A673 (cell line): ENCODE results near the gene APOBEC3A. TPM values are rescaled to one million over a fixed set of nuclear protein-coding genes. Genes with fewer than 3 reads are reported as not detected.

Source experiments
- BruUV-seq: library from RNA; stranded (reverse); fragments of 400-500 nt; replicated peaks from 2 replicates; lab custom pipeline; 2021; lab: Mats Ljungman, UMichigan
- CTCF ChIA-PET: fragments of 300-600 bp; sonication (Branson Sonifier 250); formaldehyde crosslinking; loops from one replicate; lab custom pipeline; 2022; ENCODE audit warnings: antibody characterized with exemption; lab: Charles Lee
- POLR2A ChIA-PET: fragments of 300-600 bp; sonication (Branson Sonifier 250); formaldehyde crosslinking; loops from one replicate; lab custom pipeline; 2022; ENCODE audit warnings: antibody characterized with exemption; ENCODE audit not compliant: low non-redundant PET; lab: Charles Lee
- DNase-seq: peaks from one replicate; pipeline ENCODE4 v3.0.0-alpha.2; 2015; ENCODE audit warnings: low spot score
- H3K27ac ChIP-seq: fragments of 200-600 bp; sonication (generic); 2 replicates; pipeline ENCODE4 v1.5.1; 2016; ENCODE audit warnings: mixed run types, low read depth, mild to moderate bottlenecking, mixed read lengths, antibody characterized with exemption, low read length; ENCODE audit not compliant: poor library complexity, severe bottlenecking
- H3K27me3 ChIP-seq: fragments of 200-600 bp; sonication (generic); replicated peaks from 2 replicates; pipeline ENCODE4 v1.6.1; 2017; ENCODE audit warnings: mixed run types, low read depth, mild to moderate bottlenecking, mixed read lengths, antibody characterized with exemption, low read length; ENCODE audit not compliant: insufficient read depth, poor library complexity
- H3K36me3 ChIP-seq: fragments of 200-600 bp; sonication (generic); 2 replicates; pipeline ENCODE4 v1.6.1; 2016; ENCODE audit warnings: mixed run types, mild to moderate bottlenecking, mixed read lengths, antibody characterized with exemption, low read length; ENCODE audit not compliant: insufficient read depth, poor library complexity, severe bottlenecking
- H3K4me1 ChIP-seq: fragments of 200-600 bp; sonication (generic); 2 replicates; pipeline ENCODE4 v1.6.1; 2017; ENCODE audit warnings: mixed run types, mild to moderate bottlenecking, mixed read lengths, antibody characterized with exemption, low read length; ENCODE audit not compliant: insufficient read depth, poor library complexity, severe bottlenecking
- H3K4me3 ChIP-seq: fragments of 200-600 bp; sonication (generic); 2 replicates; pipeline ENCODE4 v1.5.1; 2016; ENCODE audit warnings: low read depth, mixed run types, mild to moderate bottlenecking, mixed read lengths, low read length; ENCODE audit not compliant: poor library complexity, severe bottlenecking
- H3K9me3 ChIP-seq: fragments of 200-600 bp; sonication (generic); 2 replicates; pipeline ENCODE4 v1.6.1; 2016; ENCODE audit warnings: mixed run types, low read depth, mild to moderate bottlenecking, mixed read lengths, antibody characterized with exemption, low read length; ENCODE audit not compliant: poor library complexity, severe bottlenecking
- CTCF ChIP-seq: fragments of 300-800, 200-600 bp; sonication (generic); conservative IDR thresholded peaks from 2 replicates; pipeline ENCODE4 v1.5.1; 2017; ENCODE audit warnings: low read depth, mild to moderate bottlenecking, antibody characterized with exemption, low read length, moderate library complexity, mixed read lengths
- EZH2 ChIP-seq: fragments of 200-600 bp; sonication (generic); IDR thresholded peaks from 2 replicates; pipeline ENCODE4 v1.6.1; 2017; ENCODE audit warnings: borderline replicate concordance, low read depth, mild to moderate bottlenecking, mixed read lengths, antibody characterized with exemption, low read length; ENCODE audit not compliant: poor library complexity, severe bottlenecking
- intact Hi-C: fragments of 100-400 bp; cut with micrococcal nuclease; formaldehyde crosslinking; loops from one replicate; pipeline ENCODE4 v1.10.0; 2022; ENCODE audit not compliant: unreplicated experiment
- total RNA-seq: library from RNA; stranded (reverse); gene quantifications from 2 replicates; pipeline ENCODE4 v1.2.3, GENCODE V29; 2021

Gene APOBEC3A
- total RNA-seq, 1 experiment from 2014 or later, result not detected

DNA sequence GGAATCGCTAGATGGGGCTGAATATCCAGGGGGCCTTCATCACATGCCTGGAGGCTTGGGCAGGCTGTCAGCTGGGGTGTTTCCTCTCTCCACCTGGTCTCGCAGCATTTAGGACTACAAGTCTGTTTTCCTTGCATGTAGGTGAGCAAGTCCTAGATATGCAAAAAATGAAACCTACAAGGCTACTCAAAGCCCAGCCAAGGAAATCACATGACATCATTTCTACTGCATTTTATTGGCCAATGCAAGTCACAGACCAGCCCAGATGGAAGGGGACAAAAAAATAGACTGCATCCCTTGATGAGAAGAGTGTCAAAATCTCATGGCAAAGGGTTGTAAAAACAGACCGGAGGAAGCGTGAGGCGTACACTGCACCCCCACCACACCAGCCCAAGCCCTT is 15.1 kb downstream of the APOBEC3A start:
- H3K9me3 ChIP-seq, result no peaks in the 10 kb centered on the region
- no peaks in the 10 kb centered on the region for H3K4me1 ChIP-seq
- ChIA-PET POLR2A (no interaction called here), CTCF (interaction anchor here (0.6 to 0.7 kb wide), 2 partner anchors 103 to 572 kb away, joined by 3 to 10 read pairs; no protein-coding TSS in a partner anchor)
- no peaks in the 10 kb centered on the region for H3K36me3 ChIP-seq
- H3K27me3 ChIP-seq, result no peaks in the 10 kb centered on the region
- no peak overlapping the region for H3K4me3 ChIP-seq
- no peak for DNase-seq
- intact Hi-C loops, result no loop called here
- BruUV-seq, result no TSS peak
- TF ChIP-seq EZH2, result no peak
- no peak for TF ChIP-seq CTCF
- H3K27ac ChIP-seq, result no peak overlapping the region

GRCh38 chr22:38973289-38974169 is 16.1 kb downstream of the APOBEC3A start:
- POLR2A ChIA-PET, result no interaction called here
- BruUV-seq, result no TSS peak
- Histone ChIP-seq H3K9me3 (no peaks in the 10 kb centered on the region), H3K36me3 (no peaks in the 10 kb centered on the region), H3K4me1 (no peaks in the 10 kb centered on the region), H3K27me3 (no peaks in the 10 kb centered on the region), H3K4me3 (no peak overlapping the region), H3K27ac (no peak overlapping the region)
- DNase-seq, result peak; percentile 66
- CTCF ChIA-PET, result interaction anchor here (0.7 kb wide), 1 partner anchor 104 kb away, joined by 3 read pairs; no protein-coding TSS in a partner anchor
- TF ChIP-seq CTCF (peak; percentile 88), EZH2 (no peak)
- intact Hi-C loops, result no loop called here

GRCh38 chr22:38974170-38974825 is 16.9 kb downstream of the APOBEC3A start:
- Histone ChIP-seq H3K4me3 (no peak overlapping the region), H3K36me3 (no peaks in the 10 kb centered on the region), H3K9me3 (no peaks in the 10 kb centered on the region), H3K27ac (no peak overlapping the region), H3K4me1 (no peaks in the 10 kb centered on the region), H3K27me3 (no peaks in the 10 kb centered on the region)
- no peak for DNase-seq
- TF ChIP-seq CTCF (no peak), EZH2 (no peak)
- intact Hi-C loops, result no loop called here
- no TSS peak for BruUV-seq
- POLR2A ChIA-PET, result no interaction called here
- CTCF ChIA-PET, result interaction anchor here (0.6 kb wide), 1 partner anchor 104 kb away, joined by 5 read pairs; no protein-coding TSS in a partner anchor
